IMR-90 (cell line): ENCODE results near the gene ISCU.

Experiments used
- BHLHE40 ChIP-seq: fragments of 150-350 bp; IDR thresholded peaks from 2 replicates; pipeline ENCODE4 v1.6.1; 2016; ENCODE audit warnings: mild to moderate bottlenecking, low read depth, low read length
- CTCF ChIP-seq: conservative IDR thresholded peaks from 2 replicates; pipeline ENCODE4 v1.5.1; 2012; ENCODE audit warnings: mild to moderate bottlenecking, low read depth, low read length, improper control_type of control experiment
- ELK1 ChIP-seq: fragments of 150-350 bp; IDR thresholded peaks from 2 replicates; pipeline ENCODE4 v1.6.1; 2016; ENCODE audit warnings: low read depth, mild to moderate bottlenecking, low read length, moderate library complexity, borderline replicate concordance
- MAZ ChIP-seq: IDR thresholded peaks from 2 replicates; pipeline ENCODE4 v1.6.1; 2012; ENCODE audit warnings: low read depth, mild to moderate bottlenecking, low read length, improper control_type of control experiment, moderate library complexity, borderline replicate concordance
- POLR2A ChIP-seq: IDR thresholded peaks from 2 replicates; pipeline ENCODE4 v1.6.1; 2012; ENCODE audit warnings: mild to moderate bottlenecking, low read depth, low read length

- TF ChIP-seq BHLHE40 = no peak
- no peak for TF ChIP-seq CTCF
- no peak for TF ChIP-seq POLR2A
- no peak for TF ChIP-seq ELK1
- no peak for TF ChIP-seq MAZ
These were observed 20.1 kb upstream of the ISCU start for GRCh38 chr12:108542320-108542719.
